Epithelial cell of esophagus (primary cell): ENCODE results near the gene C2orf81.

ENCODE experiments used
- DNase-seq: peaks from one replicate; pipeline ENCODE4 v3.0.0; 2010; ENCODE audit warnings: low read depth
- H3K4me3 ChIP-seq: 2 replicates; pipeline ENCODE4 v1.5.1; 2011; ENCODE audit warnings: mild to moderate bottlenecking, low read length, control low read depth
- CTCF ChIP-seq: IDR thresholded peaks from 2 replicates; pipeline ENCODE4 v1.5.1; 2011; ENCODE audit warnings: low read depth, mild to moderate bottlenecking, low read length, control low read depth, inconsistent platforms; ENCODE audit not compliant: insufficient read depth; ENCODE audit errors: missing control alignments

C2orf81 gene

DNA sequence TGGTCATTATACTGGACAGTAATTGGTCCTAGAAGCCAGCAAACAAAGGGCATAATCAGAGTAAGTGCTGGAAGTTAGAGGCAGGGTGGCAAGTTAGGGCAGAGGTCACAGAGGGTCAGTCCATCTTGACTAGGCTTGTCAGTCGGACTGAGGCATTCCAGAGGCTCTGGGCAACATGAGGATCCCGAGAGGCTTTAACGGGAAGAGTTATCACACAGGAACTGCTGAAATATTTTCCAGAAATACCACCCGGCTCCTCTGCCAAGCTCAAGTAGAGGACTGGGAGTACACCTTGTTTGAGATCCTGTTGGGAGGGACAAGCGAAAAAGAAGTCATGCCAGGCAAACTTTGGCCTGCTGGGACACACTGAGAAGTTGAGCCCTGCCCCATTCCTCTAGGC is 13.7 kb downstream of the C2orf81 start:
- DNase-seq: no peak
- TF ChIP-seq CTCF: no peak
- no peak overlapping the region for H3K4me3 ChIP-seq

DNA sequence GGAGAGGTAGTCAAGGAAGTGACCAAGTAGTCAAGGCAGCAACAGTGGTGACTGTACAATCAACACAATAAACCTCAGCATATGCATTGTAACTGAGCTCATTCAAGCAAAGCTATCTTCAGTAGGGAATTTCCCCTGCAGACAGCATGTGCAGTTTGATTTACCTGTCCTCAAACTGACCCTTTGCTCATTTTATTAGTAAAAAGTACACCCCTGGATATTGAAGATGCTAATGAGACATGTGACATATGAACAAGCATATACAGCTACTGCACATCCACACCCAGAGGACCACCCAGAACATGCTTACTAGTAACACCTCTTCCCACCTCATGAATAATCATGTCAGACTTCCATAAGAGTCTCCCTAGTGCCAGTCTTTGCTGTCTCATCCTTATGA is 15.4 kb downstream of the C2orf81 start:
- peak; percentile 75 for DNase-seq
- H3K4me3 ChIP-seq: no peak overlapping the region
- no peak for TF ChIP-seq CTCF

DNA sequence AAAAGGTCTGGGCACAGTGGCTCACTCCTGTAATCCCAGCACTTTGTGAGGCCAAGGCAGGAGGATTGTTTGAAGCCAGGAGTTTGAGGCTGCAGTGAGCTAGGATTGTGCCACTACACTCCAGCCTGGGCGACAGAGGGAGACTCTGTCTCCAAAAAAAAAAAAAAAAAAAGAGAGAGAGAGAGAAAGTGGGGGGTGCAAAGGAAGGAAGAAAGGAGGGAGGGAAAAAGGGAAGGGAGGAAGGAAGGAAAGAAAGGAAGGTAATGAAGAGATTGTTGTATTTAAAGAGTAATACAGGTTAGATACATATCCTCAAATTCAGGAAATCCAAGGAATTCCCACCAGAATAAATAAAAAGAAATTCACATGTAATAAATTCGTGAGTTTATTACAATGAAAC is 19.5 kb downstream of the C2orf81 start:
- TF ChIP-seq CTCF: no peak
- no peak for DNase-seq
- H3K4me3 ChIP-seq: no peak overlapping the region

DNA sequence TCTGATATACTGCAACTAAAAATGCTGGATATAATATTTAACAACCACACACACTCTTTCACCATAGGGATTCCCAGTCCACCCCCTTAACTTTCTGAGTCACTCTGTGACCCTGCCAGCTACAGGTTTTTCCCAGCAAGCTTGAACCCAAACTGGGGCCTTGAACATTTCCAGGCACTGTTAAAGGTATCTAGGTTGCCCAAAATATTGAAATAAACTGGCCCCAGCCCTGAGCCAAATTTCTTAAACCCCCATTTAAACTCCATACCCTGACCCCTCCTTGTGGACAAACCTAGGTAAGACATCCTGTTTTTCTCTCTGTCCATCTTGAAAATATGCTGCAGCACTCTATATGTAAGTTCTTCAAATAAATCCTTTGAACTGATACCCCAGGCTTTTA is 21.6 kb downstream of the C2orf81 start:
- TF ChIP-seq CTCF: peak; percentile 59
- H3K4me3 ChIP-seq: no peak overlapping the region
- peak; percentile 52 for DNase-seq

- DNase-seq: no peak
- TF ChIP-seq CTCF: no peak
- H3K4me3 ChIP-seq: no peak overlapping the region
Observed at GRCh38 chr2:74396149-74396548, 25.3 kb downstream of the C2orf81 start.

DNA sequence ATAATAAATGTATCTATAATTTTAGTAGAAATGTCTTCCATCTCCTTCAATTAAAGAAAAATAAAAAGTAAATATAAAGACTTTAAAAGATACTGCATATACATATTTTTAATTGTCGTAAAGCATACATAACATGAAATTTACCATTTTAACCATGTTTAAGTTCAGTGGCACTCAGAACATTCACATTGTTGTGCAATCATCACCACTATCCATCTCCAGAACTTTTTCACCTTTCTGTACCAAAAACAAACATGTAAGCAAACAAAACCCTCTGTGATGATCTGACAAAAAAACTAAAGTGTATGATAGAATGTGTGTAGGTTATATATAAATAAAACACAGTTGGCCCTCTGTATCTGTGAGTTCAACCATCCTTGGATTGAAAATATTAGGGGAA is 27.9 kb downstream of the C2orf81 start:
- no peak for TF ChIP-seq CTCF
- DNase-seq: no peak
- no peak overlapping the region for H3K4me3 ChIP-seq

DNA sequence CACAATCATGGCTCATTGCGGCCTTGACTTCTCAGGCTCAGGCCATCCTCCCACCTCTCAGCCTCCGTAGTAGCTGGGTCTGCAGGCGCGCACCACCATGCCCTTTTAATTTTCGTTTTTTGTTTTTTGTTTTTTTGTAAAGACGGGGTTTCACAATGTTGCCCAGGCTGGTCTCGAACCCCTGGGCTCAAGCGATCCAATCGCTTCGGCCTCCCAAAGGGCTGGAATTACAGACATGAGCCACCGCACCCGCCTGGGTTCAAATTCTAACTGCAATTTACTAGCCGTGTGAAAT is 29.0 kb downstream of the C2orf81 start:
- no peak for TF ChIP-seq CTCF
- DNase-seq: no peak
- H3K4me3 ChIP-seq: no peak overlapping the region
